Smooth muscle cell (in vitro differentiated cells): ENCODE measurements around the gene NACC1. TPM values are rescaled to one million over a fixed set of nuclear protein-coding genes. Genes with fewer than 3 reads are reported as not detected.

ENCODE experiments used
- DNase-seq: peaks from one replicate; lab custom pipeline; 2025; ENCODE audit not compliant: unreplicated experiment; lab: John Stamatoyannopoulos, UW
- H2AFZ ChIP-seq: fragments of 200-600 bp; sonication (generic); 2 replicates; pipeline ENCODE4 v1.6.0; 2016; ENCODE audit warnings: antibody characterized with exemption, low read depth, mild to moderate bottlenecking
- H3F3A ChIP-seq: fragments of 200-600 bp; sonication (generic); 2 replicates; pipeline ENCODE4 v1.6.0; 2017; ENCODE audit warnings: antibody characterized with exemption, low read depth
- H3K27ac ChIP-seq: fragments of 200-600 bp; sonication (generic); 2 replicates; pipeline ENCODE4 v1.5.1; 2016; ENCODE audit warnings: low read depth, mild to moderate bottlenecking
- H3K27me3 ChIP-seq: fragments of 200-600 bp; sonication (generic); 2 replicates; pipeline ENCODE4 v1.6.1; 2016; ENCODE audit warnings: low read depth, mild to moderate bottlenecking
- H3K36me3 ChIP-seq: fragments of 200-600 bp; sonication (generic); 2 replicates; pipeline ENCODE4 v1.5.1; 2016; ENCODE audit warnings: low read depth
- H3K4me1 ChIP-seq: fragments of 200-600 bp; sonication (generic); 2 replicates; pipeline ENCODE4 v1.5.1; 2016; ENCODE audit warnings: low read depth
- H3K4me2 ChIP-seq: fragments of 200-600 bp; sonication (generic); 2 replicates; pipeline ENCODE4 v1.6.0; 2016; ENCODE audit warnings: mild to moderate bottlenecking
- H3K4me3 ChIP-seq: fragments of 200-600 bp; sonication (generic); 2 replicates; pipeline ENCODE4 v1.5.1; 2016; ENCODE audit warnings: mild to moderate bottlenecking
- H3K79me2 ChIP-seq: fragments of 200-600 bp; sonication (generic); 2 replicates; pipeline ENCODE4 v1.6.0; 2016; ENCODE audit warnings: low read depth, mild to moderate bottlenecking
- H3K9ac ChIP-seq: fragments of 200-600 bp; sonication (generic); 2 replicates; pipeline ENCODE4 v1.6.0; 2016; ENCODE audit warnings: low read depth
- H3K9me3 ChIP-seq: fragments of 200-600 bp; sonication (generic); replicated peaks from 2 replicates; pipeline ENCODE4 v1.5.1; 2016; ENCODE audit warnings: low read depth
- H4K20me1 ChIP-seq: fragments of 200-600 bp; sonication (generic); 2 replicates; pipeline ENCODE4 v1.6.0; 2016; ENCODE audit warnings: low read depth
- CTCF ChIP-seq: fragments of 200-600 bp; sonication (generic); IDR thresholded peaks from 2 replicates; pipeline ENCODE4 v1.5.1; 2017; ENCODE audit warnings: borderline replicate concordance, mild to moderate bottlenecking, antibody characterized with exemption; ENCODE audit not compliant: insufficient read depth, poor library complexity, severe bottlenecking
- WGBS: methylation state at CpG from one replicate; pipeline ENCODE4 v1.1.7; 2016; ENCODE audit warnings: low lambda C conversion rate; 5-methylcytosine and 5-hydroxymethylcytosine counted together
- polyA plus RNA-seq: library from polyadenylated mRNA; unstranded; fragments of >200 nt; fragmentation: Nextera tagmentation; extraction: Ambion mirVana; gene quantifications from 2 replicates; pipeline ENCODE4 v1.2.1, GENCODE V29; 2016
- total RNA-seq: library from RNA; depleted of rRNA; stranded (reverse); fragments of >200 nt; gene quantifications from 2 replicates; pipeline ENCODE4 v1.2.3, GENCODE V29; 2014

Gene NACC1
- total and polyA plus RNA-seq, 2 experiments from 2014 or later: 9.9 to 44.6 TPM

- Histone ChIP-seq H3K36me3 (no peaks in the 10 kb centered on the region), H3K4me2 (no peak overlapping the region), H3K79me2 (peaks cover 92% of the 10 kb centered on the region), H3F3A (peaks cover 5% of the 10 kb centered on the region), H3K9ac (no peak overlapping the region), H3K4me1 (peaks cover 3% of the 10 kb centered on the region), H4K20me1 (peaks cover 99% of the 10 kb centered on the region), H3K27me3 (no peaks in the 10 kb centered on the region), H3K4me3 (no peak overlapping the region), H3K9me3 (no peaks in the 10 kb centered on the region), H3K27ac (no peak overlapping the region), H2AFZ (no peak overlapping the region)
- no peak for DNase-seq
- WGBS: 96% methylated on average over 6 of the region's 6 CpGs
- TF ChIP-seq CTCF: no peak
Observed at GRCh38 chr19:13127811-13128575, 9.9 kb downstream of the NACC1 start.

GRCh38 chr19:13128583-13128982, 10.5 kb downstream of the NACC1 start:
- no peak overlapping the region for H3K9ac ChIP-seq

GRCh38 chr19:13129384-13129783, 11.3 kb downstream of the NACC1 start:
- Histone ChIP-seq H3K79me2 (peaks cover 92% of the 10 kb centered on the region), H3K4me3 (no peak overlapping the region), H3K27me3 (no peaks in the 10 kb centered on the region), H3K9ac (no peak overlapping the region), H3K9me3 (no peaks in the 10 kb centered on the region), H3K4me1 (no peaks in the 10 kb centered on the region), H3K27ac (no peak overlapping the region), H3K4me2 (no peak overlapping the region), H3F3A (peaks cover 5% of the 10 kb centered on the region), H3K36me3 (no peaks in the 10 kb centered on the region), H4K20me1 (peaks cover 99% of the 10 kb centered on the region), H2AFZ (no peak overlapping the region)
- 95% methylated on average over 9 of the region's 9 CpGs for WGBS
- TF ChIP-seq CTCF: no peak
- no peak for DNase-seq

More at GRCh38 chr19:13128583-13128982, 10.5 kb downstream of the NACC1 start:
- H4K20me1 ChIP-seq: peaks cover 99% of the 10 kb centered on the region
- no peak overlapping the region for H3K4me2 ChIP-seq
- peaks cover 92% of the 10 kb centered on the region for H3K79me2 ChIP-seq
- H3K36me3 ChIP-seq: no peaks in the 10 kb centered on the region
- no peak overlapping the region for H2AFZ ChIP-seq
- no peak overlapping the region for H3K4me3 ChIP-seq
- 100% methylated on average over 1 of the region's 1 CpG for WGBS
- no peaks in the 10 kb centered on the region for H3K27me3 ChIP-seq
- no peaks in the 10 kb centered on the region for H3K4me1 ChIP-seq
- no peaks in the 10 kb centered on the region for H3K9me3 ChIP-seq
- no peak for TF ChIP-seq CTCF
- peaks cover 5% of the 10 kb centered on the region for H3F3A ChIP-seq
- H3K27ac ChIP-seq: no peak overlapping the region
- no peak for DNase-seq
